ENCODE measurements around the gene SCG3.

DNA sequence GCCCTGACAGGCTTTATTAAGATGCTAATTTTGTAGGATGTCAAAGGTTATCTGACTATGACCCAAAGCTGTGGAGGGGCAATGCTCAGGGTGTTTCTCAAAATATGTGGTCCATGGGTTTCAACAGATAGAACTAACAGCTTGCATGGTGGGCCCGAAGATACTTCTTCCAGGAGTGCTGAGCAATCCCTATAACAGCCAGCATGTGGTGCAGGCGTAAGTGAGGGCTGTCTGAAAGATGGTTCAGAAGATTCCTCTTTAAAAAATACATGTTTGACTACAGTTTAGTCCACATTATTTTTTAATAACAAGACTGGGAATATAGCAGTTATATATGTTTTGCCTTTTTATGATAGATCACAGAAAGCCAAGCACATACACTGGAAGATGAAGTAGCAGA is 7.6 kb downstream of the SCG3 start:
- TF ChIP-seq CTCF (IDR thresholded peaks at IDR 0.05; ENCODE audit: insufficient read depth, low read depth, low read length) (no peak), EZH2 (IDR thresholded peaks at IDR 0.05; ENCODE audit: insufficient read depth, low read length) (no peak)

All from astrocyte (in vitro differentiated cells and primary cell).